Activated naive CD8-positive, alpha-beta T cell treated with anti-CD3 and anti-CD28 coated beads for 36 hours (primary cell): ENCODE results near the gene GMDS. TPM values are rescaled to one million over a fixed set of nuclear protein-coding genes. Genes with fewer than 3 reads are reported as not detected.

Source experiments
- DNase-seq: peaks from one replicate; pipeline ENCODE4 v3.0.0; 2021
- H3K27ac Mint-ChIP-seq: one replicate; pipeline ENCODE4 v1.8.0; 2022; ENCODE audit warnings: mild to moderate bottlenecking, moderate library complexity, mixed read lengths
- H3K27me3 Mint-ChIP-seq: one replicate; pipeline ENCODE4 v1.8.0; 2022; ENCODE audit warnings: mild to moderate bottlenecking, mixed read lengths
- H3K36me3 Mint-ChIP-seq: one replicate; pipeline ENCODE4 v1.8.0; 2021; ENCODE audit warnings: mild to moderate bottlenecking, mixed read lengths
- H3K4me1 Mint-ChIP-seq: one replicate; pipeline ENCODE4 v1.8.0; 2021; ENCODE audit warnings: mixed read lengths
- H3K4me3 Mint-ChIP-seq: one replicate; pipeline ENCODE4 v1.8.0; 2022; ENCODE audit warnings: mild to moderate bottlenecking, moderate library complexity, mixed read lengths
- H3K9me3 Mint-ChIP-seq: one replicate; pipeline ENCODE4 v1.8.0; 2022; ENCODE audit warnings: mixed read lengths
- total RNA-seq, 2 experiments: library from RNA; stranded (reverse); gene quantifications; one replicate each; pipeline ENCODE4 v1.2.3, GENCODE V29; 2021

GMDS gene
- total RNA-seq, 2 experiments from 2014 or later = 34.7 to 38.5 TPM

DNA sequence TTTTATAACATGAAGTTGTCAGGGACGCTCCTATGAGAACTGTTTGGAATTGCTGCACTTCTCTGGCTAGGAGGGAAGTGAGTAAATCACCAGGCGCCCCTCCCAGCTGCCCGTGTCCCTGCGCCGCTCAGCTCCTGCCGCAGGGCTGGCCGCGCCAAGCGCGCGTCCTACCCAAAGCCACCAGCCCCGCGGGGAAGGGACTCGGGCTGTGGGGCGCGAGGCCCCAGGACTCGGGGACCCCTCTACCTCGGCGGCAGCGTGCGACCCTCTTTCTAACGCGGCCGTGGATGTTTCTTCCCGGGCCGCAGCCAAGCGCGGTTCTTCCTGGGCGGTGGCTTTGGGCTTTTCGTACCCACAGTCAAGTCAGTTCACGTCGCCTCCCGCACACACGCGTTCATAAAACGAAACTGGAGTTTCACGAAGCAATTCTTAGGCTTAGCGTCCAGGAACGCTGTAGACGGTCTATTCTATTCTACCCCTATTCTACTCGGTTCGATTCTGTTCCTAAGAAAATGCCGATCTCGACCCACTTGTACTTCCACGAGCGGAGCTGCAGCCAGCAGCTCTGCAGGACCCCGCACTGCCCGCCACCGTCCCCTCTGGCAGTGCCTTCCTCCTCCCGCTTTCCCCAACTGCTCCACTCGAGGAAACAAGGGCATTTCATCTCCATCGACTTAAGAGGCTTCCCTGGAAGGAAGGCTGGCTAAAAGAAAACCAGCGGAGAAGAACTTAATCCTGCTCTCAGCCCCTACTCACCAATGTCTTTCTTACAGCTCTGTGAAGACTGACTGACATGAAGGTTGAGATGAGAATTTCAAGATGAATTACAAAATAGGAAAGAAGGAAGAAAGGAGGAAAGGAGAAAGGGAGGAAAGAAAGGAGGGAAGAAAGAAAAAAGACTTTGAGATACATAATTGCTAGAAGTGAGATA is 620.3 kb downstream of the GMDS start:
- no peak for DNase-seq
- H3K9me3 Mint-ChIP-seq = no peaks in the 10 kb centered on the region
- H3K4me1 Mint-ChIP-seq = peaks cover 6% of the 10 kb centered on the region
- peaks cover 11% of the 10 kb centered on the region for H3K36me3 Mint-ChIP-seq
- H3K27ac Mint-ChIP-seq = no peak overlapping the region
- H3K27me3 Mint-ChIP-seq = peaks cover 83% of the 10 kb centered on the region
- H3K4me3 Mint-ChIP-seq = peak overlapping the region; percentile 60

GRCh38 chr6:1624058-1624850 is 621.2 kb downstream of the GMDS start:
- Mint-ChIP-seq H3K4me3 (peak overlapping the region; percentile 7), H3K9me3 (no peaks in the 10 kb centered on the region), H3K36me3 (peaks cover 11% of the 10 kb centered on the region), H3K4me1 (peaks cover 6% of the 10 kb centered on the region), H3K27me3 (peaks cover 84% of the 10 kb centered on the region), H3K27ac (no peak overlapping the region)
- no peak for DNase-seq

GRCh38 chr6:1623769-1624057 is 621.7 kb downstream of the GMDS start:
- Mint-ChIP-seq H3K27ac (no peak overlapping the region), H3K4me3 (no peak overlapping the region), H3K36me3 (peaks cover 11% of the 10 kb centered on the region), H3K9me3 (no peaks in the 10 kb centered on the region), H3K27me3 (peaks cover 84% of the 10 kb centered on the region), H3K4me1 (peaks cover 6% of the 10 kb centered on the region)
- DNase-seq = no peak

DNA sequence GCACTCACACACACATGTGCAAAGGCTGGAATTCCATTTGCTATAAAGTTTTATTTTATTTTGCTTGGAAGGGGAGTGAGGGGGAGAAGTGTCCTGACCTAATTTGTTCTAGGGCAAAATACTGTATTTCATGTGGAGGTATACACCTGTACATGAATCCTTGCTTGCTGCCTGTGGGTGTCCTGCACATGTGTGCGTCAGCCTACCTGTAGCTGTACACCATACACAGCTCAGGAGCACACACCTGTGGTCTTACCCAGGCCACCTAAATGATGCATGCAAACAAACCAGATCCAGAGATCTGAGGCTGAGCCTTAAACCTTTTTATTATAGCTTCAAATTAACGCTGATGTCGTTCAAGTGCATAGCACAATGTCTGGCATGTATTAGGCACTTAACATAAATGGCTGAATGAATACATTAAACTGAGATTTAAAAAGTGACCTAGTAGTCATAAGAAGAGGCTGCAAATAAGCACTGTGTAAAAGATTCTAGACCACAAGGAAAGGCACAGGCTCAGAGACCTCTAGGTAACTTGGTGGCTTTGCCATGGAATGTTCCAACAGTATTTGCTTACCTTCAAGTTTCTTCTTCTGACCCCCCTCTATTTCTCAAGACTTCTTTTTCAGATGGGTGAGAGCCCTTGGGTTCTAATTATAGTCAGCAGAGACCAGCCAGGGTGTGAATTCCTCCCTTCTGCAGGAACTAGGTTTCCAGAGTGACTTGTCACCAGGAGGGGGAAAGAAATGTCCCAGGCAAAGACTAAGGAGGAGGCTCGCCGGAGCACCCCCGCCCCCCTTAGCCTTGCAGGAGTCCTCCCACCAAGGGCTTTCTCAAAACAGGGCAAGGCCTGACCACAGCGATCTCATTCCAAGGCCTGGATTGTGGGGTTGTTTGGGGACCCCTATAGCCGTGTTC is 622.3 kb downstream of the GMDS start:
- no peak overlapping the region for H3K4me3 Mint-ChIP-seq
- no peaks in the 10 kb centered on the region for H3K9me3 Mint-ChIP-seq
- peaks cover 11% of the 10 kb centered on the region for H3K36me3 Mint-ChIP-seq
- DNase-seq = no peak
- no peak overlapping the region for H3K27ac Mint-ChIP-seq
- peaks cover 6% of the 10 kb centered on the region for H3K4me1 Mint-ChIP-seq
- peaks cover 84% of the 10 kb centered on the region for H3K27me3 Mint-ChIP-seq

DNA sequence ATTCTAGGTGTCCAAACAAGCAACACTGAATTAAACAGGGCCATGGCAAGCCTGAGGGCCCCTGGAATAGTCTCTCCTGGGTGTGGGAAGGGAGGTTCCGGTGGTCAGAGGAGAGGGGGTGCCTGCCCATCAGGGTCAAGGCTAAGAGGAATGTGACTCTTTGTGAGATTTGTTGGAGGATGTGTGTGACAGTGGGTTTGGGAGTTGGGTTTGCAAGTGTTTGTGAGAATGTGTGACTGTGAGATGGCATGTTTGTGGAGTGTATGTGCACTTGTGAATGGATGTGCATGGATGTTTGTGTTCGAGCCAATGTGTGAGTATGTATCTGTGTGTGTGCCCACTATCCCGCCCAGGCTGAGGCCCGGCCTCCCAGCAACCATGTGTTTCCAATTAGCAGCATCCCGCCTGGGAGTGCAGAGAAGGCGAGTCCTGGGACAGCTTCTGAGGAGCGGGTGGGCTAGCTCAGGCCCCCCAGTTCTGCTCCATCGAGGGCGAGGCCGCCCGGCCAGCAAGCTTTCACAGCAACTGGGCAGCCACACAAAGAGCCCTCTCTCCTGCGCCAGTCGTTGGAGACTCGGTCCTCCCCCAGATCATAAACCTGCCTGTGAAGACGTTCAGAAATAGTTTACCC is 623.1 kb downstream of the GMDS start:
- H3K4me3 Mint-ChIP-seq = no peak overlapping the region
- H3K9me3 Mint-ChIP-seq = no peaks in the 10 kb centered on the region
- H3K36me3 Mint-ChIP-seq = peaks cover 11% of the 10 kb centered on the region
- peaks cover 6% of the 10 kb centered on the region for H3K4me1 Mint-ChIP-seq
- H3K27ac Mint-ChIP-seq = no peak overlapping the region
- H3K27me3 Mint-ChIP-seq = peaks cover 84% of the 10 kb centered on the region
- DNase-seq = no peak

DNA sequence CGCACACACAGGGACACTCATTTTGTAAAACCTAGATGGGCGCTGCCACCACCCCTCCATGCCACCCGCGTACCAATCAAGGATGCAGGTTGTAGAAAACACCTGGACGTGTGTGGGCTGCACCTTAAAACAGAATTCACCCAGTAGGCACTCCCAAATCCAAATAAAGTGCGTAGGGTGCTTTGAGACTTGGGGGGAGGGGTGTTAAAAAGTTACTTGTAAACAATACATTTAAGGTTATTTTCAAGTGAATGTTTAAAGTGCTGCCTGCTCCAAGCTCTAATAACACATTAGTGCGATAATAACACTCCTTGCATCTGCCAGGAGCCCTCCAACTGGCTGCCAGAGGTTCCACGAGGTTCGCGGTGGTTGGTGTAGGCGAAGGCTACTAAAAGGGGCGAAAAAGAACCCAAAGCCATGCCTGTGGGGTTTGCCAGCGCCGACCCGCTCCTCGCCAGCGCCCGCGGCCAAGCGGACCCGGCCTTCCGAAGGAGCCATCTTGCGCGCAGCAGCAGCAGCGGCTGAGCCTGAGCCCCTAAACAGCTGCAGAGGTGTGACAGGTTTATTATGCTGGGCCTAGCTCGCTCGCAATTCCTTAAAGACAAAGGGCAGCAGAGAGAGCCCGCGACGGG is 624.2 kb downstream of the GMDS start:
- Mint-ChIP-seq H3K9me3 (no peaks in the 10 kb centered on the region), H3K27ac (no peak overlapping the region), H3K27me3 (peaks cover 84% of the 10 kb centered on the region), H3K36me3 (peaks cover 11% of the 10 kb centered on the region), H3K4me3 (no peak overlapping the region), H3K4me1 (peaks cover 6% of the 10 kb centered on the region)
- no peak for DNase-seq

DNA sequence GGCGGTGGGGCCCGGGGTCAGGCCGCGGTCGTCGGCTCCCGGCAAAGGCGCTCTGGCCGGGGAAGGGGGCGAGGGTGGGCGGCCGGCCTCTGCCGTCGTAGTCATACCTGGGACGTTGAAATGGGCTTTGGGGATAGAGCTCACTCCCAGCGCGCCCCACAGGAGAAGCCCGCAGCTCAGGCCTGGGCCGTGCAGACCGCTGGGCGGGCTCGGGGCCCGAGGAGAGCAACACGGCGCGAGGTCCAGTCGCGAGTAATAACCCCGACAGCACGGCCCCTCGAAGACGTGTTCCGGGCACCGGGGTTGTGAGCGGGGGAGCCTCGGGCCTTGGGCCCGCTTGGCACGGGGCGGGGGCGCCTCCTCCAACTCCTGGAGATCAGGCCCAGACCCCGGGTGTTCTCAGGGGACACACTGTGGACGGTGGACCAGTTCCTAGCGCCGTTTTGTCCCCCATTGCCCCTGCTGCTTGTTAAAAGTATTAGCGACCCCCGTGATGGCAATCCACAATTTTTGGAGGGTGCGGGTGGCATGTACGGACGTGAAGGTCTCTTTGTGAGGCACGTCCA is 624.8 kb downstream of the GMDS start:
- Mint-ChIP-seq H3K4me1 (peaks cover 6% of the 10 kb centered on the region), H3K36me3 (peaks cover 11% of the 10 kb centered on the region), H3K4me3 (no peak overlapping the region), H3K27me3 (peaks cover 84% of the 10 kb centered on the region), H3K27ac (no peak overlapping the region), H3K9me3 (no peaks in the 10 kb centered on the region)
- DNase-seq = no peak

- Mint-ChIP-seq H3K9me3 (no peaks in the 10 kb centered on the region), H3K4me3 (no peak overlapping the region), H3K27me3 (peaks cover 79% of the 10 kb centered on the region), H3K27ac (no peak overlapping the region), H3K4me1 (no peaks in the 10 kb centered on the region), H3K36me3 (peaks cover 8% of the 10 kb centered on the region)
- no peak for DNase-seq
These were observed 625.5 kb downstream of the GMDS start for GRCh38 chr6:1619673-1620503.

DNA sequence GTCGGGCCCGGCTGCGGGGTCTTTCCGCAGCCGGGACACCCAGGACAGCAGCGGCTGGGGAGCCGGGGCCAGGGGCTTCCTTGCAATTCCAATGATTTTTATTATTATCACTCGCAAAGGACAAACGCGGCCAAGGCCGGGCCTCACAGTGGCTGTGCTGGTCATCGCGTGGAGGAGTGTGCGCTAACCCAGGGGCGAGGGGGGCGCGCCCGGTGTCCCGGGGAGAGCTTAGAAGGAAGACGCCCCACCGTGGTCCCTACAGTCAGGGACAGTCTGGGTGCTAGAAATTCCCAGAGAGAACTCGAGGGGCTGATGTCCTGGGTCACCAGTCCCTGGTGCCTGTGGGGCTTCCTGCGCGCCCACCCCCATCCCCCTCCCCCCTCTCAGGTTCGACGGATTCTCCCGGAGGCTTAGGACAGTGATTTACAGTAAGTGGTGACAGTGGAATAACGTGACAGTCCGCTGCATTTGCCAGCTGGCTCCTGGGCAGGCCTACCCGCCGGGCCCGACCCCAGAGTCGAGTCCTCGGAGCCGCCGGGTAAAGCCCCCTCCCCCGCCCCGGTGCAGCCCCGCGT is 626.2 kb downstream of the GMDS start:
- Mint-ChIP-seq H3K36me3 (peaks cover 8% of the 10 kb centered on the region), H3K4me1 (no peaks in the 10 kb centered on the region), H3K4me3 (no peak overlapping the region), H3K27ac (no peak overlapping the region), H3K27me3 (peaks cover 75% of the 10 kb centered on the region), H3K9me3 (no peaks in the 10 kb centered on the region)
- DNase-seq = no peak

DNA sequence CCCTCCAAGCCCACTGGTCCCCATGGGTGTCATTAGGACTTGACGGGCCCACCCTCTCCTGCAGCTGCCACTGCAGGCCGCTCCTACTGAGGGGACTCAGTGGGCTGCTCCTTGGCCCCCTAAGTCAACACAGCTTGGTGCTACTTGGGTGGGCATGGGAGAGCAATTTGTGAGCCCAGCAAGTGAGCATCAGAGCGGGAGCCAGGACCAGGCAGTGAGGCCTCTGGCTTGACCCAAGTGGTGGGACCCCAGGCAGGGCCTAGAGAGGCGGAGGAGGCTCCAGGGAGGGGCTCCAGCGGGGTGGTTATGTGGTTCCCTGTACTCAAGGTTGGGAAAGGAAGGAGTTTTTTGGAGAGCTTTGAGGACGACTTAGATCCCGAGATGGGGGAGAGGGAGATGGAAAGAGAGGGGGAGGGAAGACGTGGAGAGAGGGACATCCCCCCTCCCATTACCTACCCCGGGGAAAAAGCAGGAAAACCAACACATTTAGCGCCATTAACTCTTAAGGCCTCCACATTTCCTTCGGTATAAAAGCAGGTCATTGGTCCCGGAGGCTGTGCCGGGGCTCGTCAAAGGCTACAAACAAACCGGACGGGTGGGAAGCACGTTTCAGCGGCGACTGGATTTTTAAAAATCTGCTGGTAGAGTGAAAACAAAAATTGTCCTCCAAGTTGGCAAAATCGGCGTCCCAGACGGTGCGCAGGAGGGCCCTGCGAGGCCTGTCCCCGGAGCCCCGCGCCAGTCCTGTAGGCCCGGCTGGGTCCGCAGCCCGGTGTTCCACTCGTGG is 626.9 kb downstream of the GMDS start:
- no peaks in the 10 kb centered on the region for H3K9me3 Mint-ChIP-seq
- no peak for DNase-seq
- H3K27me3 Mint-ChIP-seq = peaks cover 75% of the 10 kb centered on the region
- H3K4me1 Mint-ChIP-seq = peaks cover 2% of the 10 kb centered on the region
- no peak overlapping the region for H3K4me3 Mint-ChIP-seq
- peaks cover 6% of the 10 kb centered on the region for H3K36me3 Mint-ChIP-seq
- H3K27ac Mint-ChIP-seq = no peak overlapping the region

DNA sequence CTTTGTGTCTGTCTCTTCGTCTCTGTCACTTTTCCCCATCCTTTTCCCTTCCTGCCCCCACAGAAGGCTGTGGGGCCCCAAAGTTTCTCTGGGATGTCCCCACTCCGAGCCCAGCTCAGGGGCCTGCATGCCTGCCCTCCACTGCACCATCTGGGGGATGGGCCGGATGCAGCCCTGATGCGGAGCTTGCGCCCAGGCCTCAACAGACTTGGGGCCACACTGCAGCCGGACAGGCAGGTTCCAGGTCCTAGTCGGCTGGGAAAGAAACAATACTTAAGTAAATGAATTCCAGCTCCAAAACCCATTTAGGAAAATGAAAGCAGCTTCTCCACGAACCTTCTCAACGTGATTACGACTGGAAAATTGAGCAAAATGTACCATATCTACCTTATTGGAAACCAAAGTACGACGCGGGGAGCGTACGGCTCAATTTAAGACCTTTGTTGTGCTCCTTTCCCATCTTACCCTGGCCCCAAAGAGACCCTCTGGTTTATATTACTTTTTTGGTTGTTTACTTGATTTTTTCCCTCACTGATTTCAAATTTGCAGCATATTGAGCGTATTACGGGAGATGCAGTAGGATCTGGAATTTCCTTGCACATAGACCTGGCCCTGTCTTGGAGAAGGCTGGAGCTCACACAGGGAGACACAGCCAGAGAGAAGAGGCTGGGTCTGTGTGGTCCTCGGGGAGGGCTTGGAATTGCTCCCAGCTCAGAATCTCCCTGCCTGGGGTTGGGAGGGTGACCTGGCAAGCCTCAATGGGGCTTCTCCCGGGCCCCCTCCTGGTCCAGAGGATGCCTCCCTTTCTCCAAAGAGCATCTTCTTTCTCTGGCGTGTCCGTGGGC is 627.7 kb downstream of the GMDS start:
- Mint-ChIP-seq H3K27me3 (peaks cover 77% of the 10 kb centered on the region), H3K4me3 (no peak overlapping the region), H3K9me3 (no peaks in the 10 kb centered on the region), H3K36me3 (peaks cover 4% of the 10 kb centered on the region), H3K4me1 (peaks cover 2% of the 10 kb centered on the region), H3K27ac (no peak overlapping the region)
- DNase-seq = no peak
